NCI-H2227 (cell line): Measurements from ENCODE around the gene CSNK2A1.
"Not testable (repeated sequence)": the region's sequence is repeated elsewhere in the genome, so short reads cannot be mapped to it uniquely, and the experiment has no call there.

ENCODE experiments used
- DNase-seq: peaks from one replicate; lab custom pipeline; 2025; ENCODE audit not compliant: unreplicated experiment; lab: John Stamatoyannopoulos, UW

CSNK2A1 gene

GRCh38 chr20:492159-492558 is 51.4 kb downstream of the CSNK2A1 start:
- no peak for DNase-seq

DNA sequence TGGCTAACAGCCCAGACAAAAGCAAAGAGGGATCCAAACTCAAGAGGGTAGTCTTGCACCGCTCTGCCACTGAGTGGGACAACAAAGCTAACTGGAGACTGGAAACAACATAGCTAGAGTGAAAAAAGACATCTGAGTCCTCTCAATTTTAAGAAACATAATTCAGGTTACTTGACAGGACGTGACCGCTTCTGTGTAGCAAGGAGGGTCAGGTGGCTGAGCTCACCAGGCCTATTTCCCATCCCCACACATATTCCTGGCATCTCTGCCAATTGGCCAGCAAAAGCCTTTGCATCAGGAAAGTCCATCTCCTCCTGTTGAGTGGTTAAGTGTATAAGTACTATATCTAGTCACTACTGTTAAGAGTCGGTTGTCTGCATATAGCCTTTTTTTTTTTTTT is 55.9 kb downstream of the CSNK2A1 start:
- DNase-seq, result no peak

GRCh38 chr20:483815-484644 is 59.6 kb downstream of the CSNK2A1 start:
- peak; percentile 49 for DNase-seq

- DNase-seq, result no peak
These were observed 62.4 kb downstream of the CSNK2A1 start for GRCh38 chr20:481167-481566.

- no peak for DNase-seq
These were observed 63.5 kb downstream of the CSNK2A1 start for GRCh38 chr20:480044-480443.

GRCh38 chr20:479487-479886 is 64.1 kb downstream of the CSNK2A1 start:
- DNase-seq, result no peak

GRCh38 chr20:478949-479429 is 64.6 kb downstream of the CSNK2A1 start:
- peak; percentile 79 for DNase-seq

DNA sequence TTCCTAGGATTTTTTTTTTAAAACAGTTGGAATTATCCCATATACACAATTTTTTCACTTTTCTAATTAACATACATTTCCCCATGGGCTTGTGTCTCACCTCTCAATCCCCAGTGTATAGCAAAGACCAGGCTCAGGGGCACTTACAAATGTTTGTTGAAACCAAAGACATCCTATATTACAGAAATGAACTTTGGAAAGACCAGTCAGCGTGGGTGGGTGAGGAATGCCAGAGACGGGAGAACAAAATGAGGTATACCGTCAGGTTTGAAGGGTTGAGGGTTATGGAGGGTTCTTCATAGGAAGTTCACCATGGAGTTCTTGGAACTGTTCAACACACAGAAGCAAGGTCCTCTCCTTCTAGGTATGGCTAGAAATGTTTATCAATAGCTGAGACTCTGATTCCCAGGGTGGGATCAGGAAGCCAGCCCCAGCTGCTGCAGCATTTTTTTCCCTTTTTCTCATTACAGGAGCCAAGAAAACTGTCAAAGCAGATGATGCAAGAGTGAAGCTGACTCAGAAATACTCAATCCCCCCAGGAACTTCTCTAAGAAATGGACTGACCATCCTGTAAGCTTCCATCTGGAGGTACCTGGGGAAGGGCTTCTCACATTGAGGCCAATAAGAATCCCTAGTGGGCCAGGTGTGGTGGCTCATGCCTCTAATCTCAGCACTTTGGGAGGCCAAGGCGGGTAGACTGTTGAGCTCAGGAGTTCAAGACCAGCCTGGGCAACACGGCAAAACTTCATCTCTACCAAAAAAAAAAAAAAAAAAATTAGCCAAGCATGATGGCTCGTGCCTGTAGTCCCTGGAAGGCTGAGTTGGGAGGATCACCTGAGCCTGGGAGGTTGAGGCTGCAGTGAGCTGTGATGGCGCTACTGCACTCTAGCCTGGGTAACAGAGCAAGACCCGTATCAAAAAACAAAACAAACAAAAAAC is 65.3 kb downstream of the CSNK2A1 start:
- DNase-seq, result no peak

DNA sequence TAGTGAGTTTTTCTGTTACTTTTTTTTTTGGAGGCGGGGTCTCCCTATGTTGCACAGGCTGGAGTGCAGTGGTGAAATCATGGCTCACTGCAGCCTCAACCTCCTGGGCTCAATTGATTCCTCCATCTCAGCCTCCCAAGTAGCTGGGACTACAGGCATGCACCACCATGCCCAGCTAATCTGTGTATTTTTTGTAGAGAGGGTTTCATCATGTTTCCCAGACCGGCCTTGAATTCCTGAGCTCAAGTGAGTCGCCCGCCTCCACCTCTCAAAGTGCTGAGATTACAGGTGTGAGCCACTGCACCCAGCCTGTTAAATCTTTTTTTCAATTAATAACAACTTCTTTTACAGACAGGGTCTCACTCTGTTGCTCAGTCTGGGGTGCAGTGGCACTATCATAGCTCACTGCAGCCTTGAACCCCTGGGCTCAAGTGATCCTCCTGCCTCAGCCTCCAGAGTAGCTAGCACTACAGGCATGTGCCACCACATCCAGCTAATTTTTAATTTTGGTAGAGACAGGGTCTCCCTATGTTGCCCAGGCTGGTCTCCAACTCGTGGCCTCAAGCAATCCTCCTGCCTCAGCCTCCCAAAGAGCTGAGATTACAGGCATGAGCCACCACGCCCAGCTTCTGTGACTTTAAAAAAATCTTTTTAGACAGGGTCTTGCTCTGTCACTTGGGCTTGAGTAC is 66.9 kb downstream of the CSNK2A1 start:
- not testable (repeated sequence) for DNase-seq

GRCh38 chr20:475463-476357 is 67.9 kb downstream of the CSNK2A1 start:
- DNase-seq, result no peak

- DNase-seq, result no peak
These were observed 69.0 kb downstream of the CSNK2A1 start for GRCh38 chr20:474581-474980.

DNA sequence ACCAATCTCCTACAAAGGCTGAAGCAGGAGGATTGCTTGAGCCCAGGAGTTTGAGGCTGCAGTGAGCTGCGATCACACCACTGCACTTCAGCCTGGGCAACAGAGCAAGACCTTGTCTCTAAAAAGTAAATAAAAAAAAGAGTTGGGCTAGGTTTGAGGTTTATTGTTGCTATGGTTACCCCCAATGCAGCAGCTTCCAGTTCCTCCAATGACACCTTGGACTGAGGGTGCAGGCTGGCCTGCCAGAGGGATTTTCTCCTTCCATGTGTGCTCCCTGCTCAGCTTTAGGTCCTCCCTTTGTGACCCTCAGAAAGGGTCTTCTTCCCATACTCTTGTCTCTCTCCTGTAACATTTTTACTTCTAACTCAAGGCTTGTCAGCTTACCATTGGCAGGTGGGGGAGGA is 70.7 kb downstream of the CSNK2A1 start:
- DNase-seq, result no peak

DNA sequence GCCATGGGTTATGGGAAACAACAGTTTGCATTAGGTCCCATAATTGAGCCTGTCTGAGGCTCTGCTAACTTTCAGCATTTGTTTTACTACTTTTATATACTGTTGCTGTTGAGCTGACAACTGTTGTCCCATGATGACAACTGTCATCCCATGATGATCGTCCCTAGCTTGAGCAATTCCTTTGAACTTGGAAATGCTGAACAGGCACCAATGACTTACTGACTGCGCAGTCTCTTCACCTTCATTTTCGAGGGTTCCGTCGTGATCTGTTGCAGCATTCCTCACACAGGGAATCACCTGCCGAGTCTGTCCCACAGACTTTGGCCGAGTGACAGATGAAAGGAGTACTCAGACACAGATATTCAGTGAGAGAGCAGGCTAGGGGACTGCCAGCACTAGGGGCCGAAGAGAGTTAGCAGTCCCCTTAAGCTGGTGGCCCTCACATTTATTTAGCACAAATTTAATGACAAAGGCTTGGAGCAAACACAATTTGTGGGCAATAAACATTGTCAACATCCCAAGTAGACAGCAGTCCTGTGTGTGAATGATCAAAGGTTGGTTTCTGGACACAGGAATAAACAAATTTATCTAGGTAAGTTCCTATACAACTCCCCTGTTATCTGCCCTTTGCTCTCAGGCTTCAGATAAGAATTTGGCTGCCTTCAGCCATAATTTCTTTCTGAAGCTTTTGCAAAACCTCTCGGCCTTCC is 71.3 kb downstream of the CSNK2A1 start:
- DNase-seq, result no peak

- no peak for DNase-seq
These were observed 73.7 kb downstream of the CSNK2A1 start for GRCh38 chr20:469746-470490.

DNA sequence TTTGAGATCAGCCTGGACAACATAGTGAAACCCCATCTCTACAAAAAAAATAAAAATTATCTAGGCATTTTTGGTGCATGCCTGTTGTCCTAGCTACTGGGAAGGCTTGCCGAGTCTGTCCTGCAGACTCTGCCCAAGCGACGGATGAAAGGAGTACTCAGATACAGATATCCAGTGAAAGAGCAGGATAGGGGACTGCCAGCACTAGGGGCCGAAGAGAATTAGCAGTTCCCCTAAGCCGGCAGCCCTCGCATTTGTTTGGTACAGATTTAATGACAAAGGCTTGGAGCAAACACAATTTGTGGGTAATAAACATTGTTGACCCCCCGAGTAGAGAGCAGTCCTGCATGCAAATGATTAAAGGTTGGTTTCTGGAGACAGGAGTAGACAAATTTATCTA is 75.8 kb downstream of the CSNK2A1 start:
- no peak for DNase-seq

DNA sequence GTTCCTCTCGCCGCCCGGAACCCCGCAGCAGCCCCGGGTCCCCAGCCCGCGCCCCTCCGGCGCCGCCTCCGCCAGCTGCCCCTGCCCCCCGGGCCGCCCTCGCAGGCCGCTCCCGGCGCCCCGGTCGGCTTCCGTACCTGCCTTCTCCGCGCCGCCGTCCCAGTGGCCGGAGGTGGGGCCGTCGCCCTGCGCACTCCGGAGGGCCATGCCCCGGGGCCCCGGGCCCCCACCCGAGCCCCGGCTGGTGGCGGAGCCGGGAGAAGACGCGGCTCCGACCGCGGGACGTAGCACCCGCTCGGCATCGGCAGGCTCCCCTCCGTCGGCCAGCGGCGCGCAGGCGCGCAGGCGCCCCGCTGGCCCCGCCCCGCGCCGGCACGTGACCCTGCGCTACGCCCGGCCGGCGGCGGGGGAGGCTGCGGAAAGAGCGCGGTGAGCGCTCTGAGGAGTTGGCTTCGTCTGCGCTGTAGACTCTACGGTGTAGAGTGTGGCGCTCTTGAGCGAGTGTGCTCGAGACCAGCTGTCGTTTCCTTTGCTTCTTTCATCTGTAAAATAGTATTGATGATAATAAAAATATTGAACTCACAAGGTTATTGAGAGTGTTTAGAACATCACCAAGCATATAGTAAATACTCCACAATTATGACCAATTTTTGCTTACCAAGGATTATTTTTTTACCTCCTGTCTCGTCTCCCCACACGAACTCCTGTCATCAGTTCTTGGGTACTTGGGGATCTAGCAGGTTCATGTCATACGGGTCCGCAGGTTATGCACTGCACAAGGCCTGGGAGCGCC is 81.2 kb downstream of the CSNK2A1 start, which contains the start of gene TBC1D20:
TBC1D20 (minus strand) TSS at position 335 of the 793 bp plus-strand sequence; CDS start at position 207, 128 bp downstream.
- peak; percentile 95 for DNase-seq

- peak; percentile 65 for DNase-seq
These were observed 82.1 kb downstream of the CSNK2A1 start for GRCh38 chr20:461254-462198.
